Right renal cortex interstitium (tissue), 3 donors: ENCODE measurements around the gene HOXA1. TPM values are rescaled to one million over a fixed set of nuclear protein-coding genes. Genes with fewer than 3 reads are reported as not detected.

Experiments used
- DNase-seq, 3 donors: peaks; one replicate each; pipeline ENCODE4 v3.0.0-alpha.2; 2013; ENCODE audit warnings: low read depth in 3 of 3, low spot score in 2 of 3
- polyA plus RNA-seq, 3 donors: library from polyadenylated mRNA; unstranded; fragments of 120-200 nt; gene quantifications; one replicate each; pipeline ENCODE4 v1.2.1, GENCODE V29; 2013; ENCODE audit not compliant: insufficient read length in 3 of 3

HOXA1 gene
- polyA plus RNA-seq, 3 donors = 2.3 to 2.5 (median 2.4) TPM

GRCh38 chr7:27117887-27118491, 22.2 kb upstream of the HOXA1 start:
- DNase-seq = no peak

GRCh38 chr7:27116962-27117886, 21.4 kb upstream of the HOXA1 start:
- no peak for DNase-seq

GRCh38 chr7:27116031-27116961, 20.5 kb upstream of the HOXA1 start:
- DNase-seq = no peak

GRCh38 chr7:27115221-27116026, 19.6 kb upstream of the HOXA1 start:
- DNase-seq = no peak

GRCh38 chr7:27114881-27115220, 19.1 kb upstream of the HOXA1 start:
- DNase-seq = no peak

GRCh38 chr7:27113991-27114769, 18.4 kb upstream of the HOXA1 start:
- DNase-seq = no peak

- DNase-seq = no peak
These were observed 17.5 kb upstream of the HOXA1 start for GRCh38 chr7:27112955-27113949.

- DNase-seq = no peak
These were observed 16.6 kb upstream of the HOXA1 start for GRCh38 chr7:27112361-27112760.

GRCh38 chr7:27111751-27112277, 16.0 kb upstream of the HOXA1 start:
- no peak for DNase-seq

- no peak for DNase-seq
These were observed 15.4 kb upstream of the HOXA1 start for GRCh38 chr7:27111042-27111750.

- DNase-seq = no peak
These were observed 14.6 kb upstream of the HOXA1 start for GRCh38 chr7:27110186-27111031.

GRCh38 chr7:27109466-27110185, 13.8 kb upstream of the HOXA1 start:
- no peak for DNase-seq

- no peak for DNase-seq
These were observed 12.8 kb upstream of the HOXA1 start for GRCh38 chr7:27108390-27109127.

GRCh38 chr7:27107391-27108381, 11.9 kb upstream of the HOXA1 start:
- no peak for DNase-seq
